Tibial artery (tissue), 4 donors: Measurements from ENCODE around the gene PSG2.
"Not testable (repeated sequence)": the region's sequence is repeated elsewhere in the genome, so short reads cannot be mapped to it uniquely, and the experiment has no call there.

Experiments used
- DNase-seq, 2 donors: peaks; one replicate each; pipeline ENCODE4 v3.0.0-alpha.2; 2019
- H3K27ac ChIP-seq, 2 donors: fragments of 200-600 bp; sonication (generic) in 1 of 2; 1 replicate in 1 of 2; 2 replicates in 1 of 2; pipeline ENCODE4 v1.5.1; 2018 to 2019; ENCODE audit warnings: mild to moderate bottlenecking in 1 of 2
- H3K27me3 ChIP-seq, 2 donors: fragments of 200-600 bp; sonication (generic) in 1 of 2; one replicate each; pipeline versions ENCODE4 v1.5.1 to v1.6.0; 2016 to 2019
- H3K36me3 ChIP-seq, 3 donors: fragments of 200-600 bp; sonication (generic) in 2 of 3; one replicate each; pipeline ENCODE4 v1.5.1; 2016 to 2019; ENCODE audit warnings: mild to moderate bottlenecking in 2 of 3
- H3K4me1 ChIP-seq, 4 donors: fragments of 200-600 bp; sonication (generic) in 2 of 4; 1 replicate in 3 of 4; 2 replicates in 1 of 4; pipeline ENCODE4 v1.5.1; 2016 to 2019
- H3K4me3 ChIP-seq, 2 donors: fragments of 200-600 bp; sonication (generic) in 1 of 2; 1 replicate in 1 of 2; 2 replicates in 1 of 2; pipeline ENCODE4 v1.5.1; 2018 to 2019; ENCODE audit warnings: mild to moderate bottlenecking in 2 of 2
- H3K9me3 ChIP-seq, 3 donors: fragments of 200-600 bp; sonication (generic) in 1 of 3; one replicate each; pipeline ENCODE4 v1.5.1; 2016 to 2019
- CTCF ChIP-seq, 2 experiments: fragments of 200-600 bp in 1 of 2; fragments of 450-650 bp in 1 of 2; IDR thresholded peaks; one replicate each; pipeline ENCODE4 v1.5.1; 2017 to 2019; ENCODE audit warnings: antibody characterized with exemption in 2 of 2, mild to moderate bottlenecking in 1 of 2, moderate library complexity in 1 of 2
- intact Hi-C: fragments of 100-400 bp; cut with DNase I; formaldehyde crosslinking; loops from one replicate; pipeline ENCODE4 v1.15.0; 2023; ENCODE audit warnings: low total_unique reads

Gene PSG2

GRCh38 chr19:43105496-43105895 lies 23.0 kb upstream of the PSG2 start:
- TF ChIP-seq CTCF (IDR thresholded peaks at IDR 0.05) = no peak
- no peaks in the 10 kb centered on the region for H3K4me1 ChIP-seq
- peaks cover 0 to 10% (median 0%) of the 10 kb centered on the region in 3 donors for H3K9me3 ChIP-seq
- no peaks in the 10 kb centered on the region for H3K36me3 ChIP-seq
- no peak overlapping the region for H3K27ac ChIP-seq
- no peak overlapping the region for H3K4me3 ChIP-seq
- intact Hi-C loops = no loop called here
- DNase-seq = no peak
- no peaks in the 10 kb centered on the region for H3K27me3 ChIP-seq

- H3K36me3 ChIP-seq, H3K4me1 ChIP-seq, intact Hi-C loops, H3K27me3 ChIP-seq, H3K9me3 ChIP-seq, DNase-seq, H3K27ac ChIP-seq, H3K4me3 ChIP-seq: not testable (repeated sequence)
Observed at GRCh38 chr19:43104215-43104850, 21.8 kb upstream of the PSG2 start.

GRCh38 chr19:43101950-43102349 lies 19.4 kb upstream of the PSG2 start:
- Histone ChIP-seq H3K27ac (no peak overlapping the region), H3K4me1 (no peaks in the 10 kb centered on the region), H3K36me3 (no peaks in the 10 kb centered on the region), H3K4me3 (no peak overlapping the region), H3K27me3 (no peaks in the 10 kb centered on the region), H3K9me3 (peaks cover 0 to 10% (median 0%) of the 10 kb centered on the region in 3 donors)
- DNase-seq = no peak
- intact Hi-C loops = no loop called here
- no peak for TF ChIP-seq CTCF (IDR thresholded peaks at IDR 0.05)

GRCh38 chr19:43098416-43098815 lies 15.9 kb upstream of the PSG2 start:
- H3K9me3 ChIP-seq, H3K4me1 ChIP-seq, H3K27ac ChIP-seq, H3K4me3 ChIP-seq, DNase-seq, H3K27me3 ChIP-seq, intact Hi-C loops, H3K36me3 ChIP-seq: not testable (repeated sequence)

- not testable (repeated sequence) for H3K36me3 ChIP-seq
- peak in 1 of 2 donors; percentile 34 for DNase-seq
Observed at GRCh38 chr19:43087702-43088340, 5.3 kb upstream of the PSG2 start.

GRCh38 chr19:43085796-43086530 lies 3.5 kb upstream of the PSG2 start:
- H3K4me1 ChIP-seq, H3K27me3 ChIP-seq, DNase-seq, H3K27ac ChIP-seq, H3K36me3 ChIP-seq, H3K9me3 ChIP-seq, H3K4me3 ChIP-seq, intact Hi-C loops: not testable (repeated sequence)

More at GRCh38 chr19:43087702-43088340, 5.3 kb upstream of the PSG2 start:
- H3K4me3 ChIP-seq, H3K9me3 ChIP-seq, H3K4me1 ChIP-seq, intact Hi-C loops, H3K27me3 ChIP-seq, H3K27ac ChIP-seq: not testable (repeated sequence)
- TF ChIP-seq CTCF (IDR thresholded peaks at IDR 0.05) = peak in 1 of 2 experiments; percentile 21

- intact Hi-C loops, H3K27ac ChIP-seq, DNase-seq: not testable (repeated sequence)
Observed at GRCh38 chr19:43084196-43084832, 1.8 kb upstream of the PSG2 start.

GRCh38 chr19:43083721-43084120 lies 1.2 kb upstream of the PSG2 start:
- H3K27me3 ChIP-seq, H3K36me3 ChIP-seq, H3K9me3 ChIP-seq, H3K4me3 ChIP-seq, intact Hi-C loops, DNase-seq, H3K27ac ChIP-seq, H3K4me1 ChIP-seq: not testable (repeated sequence)

More at GRCh38 chr19:43084196-43084832, 1.8 kb upstream of the PSG2 start:
- not testable (repeated sequence) for H3K4me3 ChIP-seq, H3K36me3 ChIP-seq, H3K4me1 ChIP-seq, H3K27me3 ChIP-seq, H3K9me3 ChIP-seq
